OCI-M1 (cell line): ENCODE data around the gene XPNPEP2.

Experiments used
- DNase-seq: peaks from one replicate; lab custom pipeline; 2025; lab: John Stamatoyannopoulos, UW

Gene XPNPEP2

DNA sequence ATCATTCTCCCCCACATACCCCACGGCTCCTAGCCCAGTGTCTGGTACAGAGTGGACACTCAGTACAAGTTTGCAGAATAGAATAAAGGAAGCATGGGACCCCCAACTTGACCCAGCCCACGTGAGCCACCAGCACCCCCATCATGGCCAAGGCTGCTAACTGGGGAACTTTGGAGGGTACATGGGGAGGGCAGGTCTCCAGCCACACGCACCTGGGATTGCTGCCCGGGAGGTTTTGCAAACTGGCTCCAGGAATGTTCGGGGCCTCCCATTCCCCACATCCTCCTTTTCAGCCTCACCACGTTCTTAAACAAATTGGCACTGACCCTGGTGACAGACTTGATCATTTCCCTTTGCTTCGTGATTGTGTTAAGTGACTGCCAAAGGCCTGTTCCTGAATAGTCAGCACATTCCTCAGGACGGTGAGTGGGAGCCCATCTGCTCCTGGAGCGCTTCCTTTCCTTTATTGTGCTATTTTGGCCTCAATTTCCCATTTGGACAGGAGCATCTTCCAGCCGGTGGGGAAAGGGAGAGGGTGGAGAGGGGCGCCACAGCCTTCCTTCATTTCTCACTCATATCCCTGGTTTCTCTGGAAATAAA, 18.7 kb upstream of the XPNPEP2 start:
- no peak for DNase-seq

DNA sequence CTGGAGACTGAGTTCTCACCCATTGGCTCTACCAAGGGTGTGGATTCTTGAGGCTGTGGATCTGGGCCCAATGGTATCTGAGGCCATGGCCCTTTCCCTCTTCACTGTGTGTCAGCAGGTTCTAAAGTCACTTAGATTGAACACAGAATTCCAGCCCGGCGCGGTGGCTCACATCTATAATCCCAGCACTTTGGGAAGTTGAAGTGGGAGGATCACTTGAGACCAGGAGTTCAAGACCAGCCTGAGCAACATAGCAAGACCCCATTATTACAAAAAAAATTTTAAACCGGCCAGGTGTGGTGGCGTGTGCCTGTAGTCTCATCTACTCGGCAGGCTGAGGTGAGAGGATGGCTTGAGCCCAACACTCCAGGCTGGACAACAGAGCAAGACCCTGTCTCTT, 18.0 kb upstream of the XPNPEP2 start:
- DNase-seq: no peak

DNA sequence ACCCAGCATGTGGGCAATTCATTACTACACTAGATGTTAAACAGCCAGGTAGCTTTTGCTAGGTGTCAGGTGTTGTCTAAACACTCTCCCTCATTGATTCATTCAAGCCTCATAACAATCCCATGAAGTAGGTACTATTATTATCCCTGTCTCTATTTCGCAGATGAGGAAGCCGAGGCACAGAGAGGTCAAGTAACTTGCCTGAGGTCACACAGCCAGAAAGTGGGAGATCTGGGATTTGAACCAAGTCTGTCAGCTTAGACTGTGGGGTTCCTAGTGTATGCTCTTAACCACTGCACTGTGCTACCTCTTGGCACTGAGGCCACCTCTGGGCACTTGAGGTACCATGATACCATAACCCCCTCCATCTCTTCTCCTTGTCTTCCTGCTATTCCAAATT, 17.4 kb upstream of the XPNPEP2 start:
- DNase-seq: no peak

DNA sequence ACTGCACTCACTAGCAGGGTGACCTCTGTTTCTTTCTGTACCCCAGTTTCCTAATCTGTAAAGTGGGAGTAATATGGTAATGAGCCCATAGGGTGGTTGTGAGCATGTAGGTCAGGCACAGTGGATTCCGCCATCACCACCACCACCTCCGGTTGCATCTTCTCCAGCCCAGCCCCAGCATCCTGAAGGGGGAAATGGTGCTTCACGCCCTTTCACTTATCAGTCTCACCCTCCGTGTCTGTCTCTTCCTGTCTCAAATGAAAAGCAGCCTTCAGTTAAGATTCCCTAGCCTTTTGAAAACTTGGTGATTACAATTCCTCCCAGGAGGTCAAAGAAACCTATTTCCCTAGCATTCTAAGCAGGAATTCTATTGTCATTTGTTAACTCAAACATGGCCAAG, 16.9 kb upstream of the XPNPEP2 start:
- no peak for DNase-seq

DNA sequence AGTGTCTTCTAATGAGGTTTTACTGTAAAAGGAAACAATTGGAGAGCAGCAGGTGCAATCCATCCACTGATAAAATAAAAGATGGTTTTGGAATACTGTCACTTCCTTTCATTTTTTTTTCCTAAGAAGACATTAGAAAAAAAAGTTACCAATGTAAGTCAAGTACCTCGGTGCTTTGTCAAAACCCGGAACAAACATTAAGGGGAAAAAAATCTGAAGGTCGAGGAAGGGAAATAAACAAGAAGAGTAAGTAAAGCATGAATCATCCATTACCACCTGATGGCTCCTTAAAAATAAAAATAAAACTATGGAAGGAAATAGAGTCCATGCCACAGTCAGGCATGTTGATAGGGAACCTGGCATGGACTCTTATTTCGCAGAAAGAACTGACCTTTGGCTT, 15.3 kb upstream of the XPNPEP2 start:
- DNase-seq: no peak

DNA sequence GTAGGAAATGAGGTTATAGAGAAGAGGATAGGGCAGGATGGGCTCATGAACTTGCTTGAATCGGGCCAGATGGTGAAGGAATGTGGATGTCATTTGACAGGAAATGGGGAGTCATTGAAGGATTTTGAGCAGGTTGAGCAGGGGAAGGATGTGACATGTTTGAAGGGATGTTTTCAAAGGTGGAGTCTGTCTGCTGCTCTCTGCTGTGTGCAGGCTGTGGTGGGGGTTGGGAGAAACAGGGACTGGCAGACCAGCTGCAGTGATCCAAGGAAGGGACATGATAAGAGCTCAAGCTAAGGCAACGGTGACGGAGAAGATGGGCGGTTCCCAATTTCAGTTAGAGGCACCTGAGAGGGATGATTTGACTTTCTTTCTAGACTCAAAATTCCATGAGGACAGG, 14.0 kb upstream of the XPNPEP2 start:
- DNase-seq: no peak

DNA sequence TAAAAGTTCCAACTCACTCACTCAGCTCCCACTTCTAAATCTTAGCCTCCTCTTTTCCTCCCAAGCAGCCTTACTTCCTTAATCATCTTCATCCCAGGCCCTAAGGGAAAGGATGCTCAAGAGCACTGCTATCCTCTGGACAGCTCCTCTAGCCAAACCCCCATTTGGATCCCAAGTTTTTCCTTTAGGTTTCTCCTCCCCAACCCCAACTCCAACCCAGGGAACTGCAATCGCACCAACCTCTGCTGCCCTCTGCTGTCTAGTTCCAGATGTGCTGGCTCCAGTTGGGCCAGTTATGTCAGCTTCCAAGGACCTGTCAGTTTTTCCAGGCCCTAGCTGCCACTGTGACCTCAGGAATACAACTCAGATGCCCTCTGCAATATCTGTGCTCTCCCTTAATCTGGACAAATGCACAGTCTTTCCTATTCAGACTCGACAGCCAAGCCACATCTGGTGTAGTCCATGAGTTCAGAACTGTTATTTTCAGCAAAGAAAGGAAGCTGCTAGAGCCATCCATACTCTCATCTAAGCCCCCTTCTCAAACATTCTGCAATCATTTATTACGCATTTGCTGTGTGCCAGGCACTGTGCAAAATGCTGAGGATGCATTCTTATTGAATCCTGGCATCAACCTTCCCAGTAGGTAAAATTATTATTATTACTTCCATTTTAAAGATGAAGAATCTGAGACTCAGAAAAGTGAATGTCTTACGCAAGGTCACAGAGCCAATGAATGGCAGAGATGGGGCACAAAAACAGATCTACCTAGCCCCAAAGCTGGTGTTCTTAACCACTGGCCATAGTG, 12.3 kb upstream of the XPNPEP2 start:
- DNase-seq: peak; percentile 55

DNA sequence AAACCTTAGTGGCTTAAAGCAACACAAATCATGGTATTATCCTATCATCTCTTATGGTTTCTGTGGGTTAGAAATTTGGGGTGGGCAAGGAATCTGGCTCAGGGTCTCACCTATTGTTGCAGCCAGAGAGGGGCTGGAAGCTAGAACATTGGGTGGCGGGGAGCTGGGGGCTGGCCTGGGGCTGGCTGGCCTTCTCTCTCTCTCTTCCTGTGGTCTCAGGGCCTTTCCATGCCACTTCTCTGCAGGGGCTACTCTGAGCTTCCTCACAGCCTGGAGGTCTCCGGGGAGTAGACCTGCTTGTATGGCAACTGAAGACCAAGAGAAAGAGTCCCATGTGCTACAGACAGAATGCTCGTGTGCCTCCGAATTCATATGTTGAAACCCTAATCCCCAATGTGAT, 10.7 kb upstream of the XPNPEP2 start:
- DNase-seq: no peak

DNA sequence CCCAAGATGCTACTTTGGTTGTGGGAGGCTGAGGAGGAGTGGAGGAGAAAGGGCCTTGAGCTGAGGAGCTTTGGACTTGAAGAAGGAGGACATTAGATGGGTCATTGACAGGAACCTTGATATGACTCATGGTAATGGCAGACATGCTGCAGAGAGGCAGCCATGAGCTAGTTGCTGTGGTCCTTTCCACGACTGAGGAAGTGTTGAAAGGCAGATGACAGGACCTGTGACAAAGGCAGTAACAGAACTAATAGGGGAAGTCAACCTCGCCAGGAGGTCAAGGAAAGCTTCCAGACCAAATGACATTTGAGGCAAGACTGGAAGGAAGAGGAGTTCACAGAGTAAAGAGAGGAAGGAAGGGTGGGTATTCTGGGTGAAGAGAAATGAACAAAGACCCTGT, 7.6 kb upstream of the XPNPEP2 start:
- DNase-seq: no peak

DNA sequence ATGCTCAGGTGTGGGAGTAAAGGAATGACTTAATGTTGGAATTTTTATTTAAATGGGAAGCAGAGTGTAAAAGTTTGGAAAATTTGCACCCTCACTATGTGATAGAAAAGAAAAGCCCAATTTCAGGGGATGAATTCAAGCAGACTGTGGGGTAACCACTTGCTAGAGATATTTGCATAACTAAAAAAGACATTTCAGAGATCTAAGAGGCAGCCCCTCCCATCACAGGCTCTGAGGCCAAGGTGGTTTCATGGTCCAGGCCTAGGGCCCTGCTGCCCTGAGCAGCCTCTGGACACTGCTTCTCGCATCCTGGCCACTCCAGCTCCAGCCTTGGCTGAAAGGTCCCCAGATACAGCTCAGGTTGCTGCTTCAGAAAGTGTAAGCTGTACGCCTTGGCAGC, 5.9 kb upstream of the XPNPEP2 start:
- DNase-seq: no peak

DNA sequence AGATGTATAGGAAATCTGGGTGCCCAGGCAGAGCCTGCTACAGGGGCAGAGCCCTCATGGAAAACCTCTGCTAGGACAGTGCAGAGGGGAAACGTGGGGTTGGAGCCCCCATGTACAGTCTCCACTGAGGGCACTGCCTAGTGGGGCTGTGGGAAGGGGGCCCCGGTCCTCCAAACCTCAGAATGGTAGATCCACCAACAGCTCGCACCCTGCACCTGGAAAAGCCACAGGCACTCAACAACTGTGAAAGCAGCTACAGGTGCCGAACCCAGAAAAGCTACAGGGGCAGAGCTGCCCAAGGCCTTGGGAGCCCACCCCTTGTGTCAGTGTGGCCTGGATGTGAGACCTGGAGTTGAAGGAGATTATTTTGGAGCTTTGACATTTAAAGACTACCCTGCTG, 5.4 kb upstream of the XPNPEP2 start:
- DNase-seq: no peak

DNA sequence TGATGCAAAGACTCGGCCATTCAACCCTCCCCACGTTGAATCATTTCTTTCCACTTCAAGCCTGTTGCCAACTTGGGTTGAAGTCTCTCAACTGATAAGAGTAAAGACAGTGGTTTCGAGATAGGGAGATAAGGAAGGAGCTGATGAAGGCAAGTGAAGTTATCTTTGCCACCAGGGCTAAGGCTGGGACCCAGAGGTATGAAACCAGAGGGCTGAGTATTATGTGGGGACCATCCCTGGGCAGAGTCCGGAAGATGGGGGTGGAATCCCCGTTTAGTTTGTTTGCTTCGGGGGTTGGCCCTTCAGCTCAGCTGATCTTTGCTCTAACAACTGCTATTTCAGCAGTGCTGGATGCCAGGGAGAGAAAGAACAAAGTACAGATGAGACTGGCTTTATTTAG, 2.3 kb upstream of the XPNPEP2 start:
- peak; percentile 21 for DNase-seq

DNA sequence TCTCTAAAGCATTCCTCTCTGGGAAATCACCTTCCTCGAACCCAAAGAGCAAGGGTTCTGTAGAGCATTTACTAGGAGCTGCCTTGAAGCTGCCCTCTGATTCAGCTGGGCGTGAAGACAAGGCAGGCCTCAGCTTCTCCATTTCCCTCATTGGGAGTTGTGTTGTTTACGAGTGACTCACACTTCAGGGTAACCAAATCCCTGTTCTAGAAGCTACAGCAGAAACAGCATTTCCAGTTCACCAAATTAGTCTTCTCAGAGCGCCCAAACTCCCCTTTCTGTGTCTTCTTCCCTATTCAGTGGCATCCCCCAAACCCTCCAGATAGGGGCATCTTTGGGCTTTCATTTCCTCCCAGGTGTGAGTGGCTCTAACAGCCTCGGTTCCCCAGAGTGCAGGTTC, 863 bp upstream of the XPNPEP2 start:
- DNase-seq: no peak

DNA sequence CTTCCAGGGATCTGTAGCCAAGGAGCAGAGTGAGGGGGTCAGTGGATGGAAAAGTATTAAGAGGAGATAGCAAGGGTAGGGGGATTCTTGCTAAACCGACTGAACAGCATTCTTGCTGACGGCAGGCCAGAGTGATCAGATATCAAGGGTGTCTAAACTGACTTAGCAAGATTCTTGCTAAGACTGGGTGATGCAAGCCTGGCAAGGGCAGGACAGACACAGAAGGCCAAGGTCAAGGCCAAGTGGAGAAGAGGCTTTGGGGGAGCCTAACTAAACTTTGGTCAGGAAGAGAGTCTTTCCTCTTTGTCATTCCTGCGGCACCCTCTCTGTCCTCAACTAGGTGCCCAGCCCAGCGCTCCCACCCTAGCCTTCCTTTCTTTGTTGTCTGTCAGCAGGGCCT, 799 bp downstream of the XPNPEP2 start:
- peak; percentile 16 for DNase-seq

DNA sequence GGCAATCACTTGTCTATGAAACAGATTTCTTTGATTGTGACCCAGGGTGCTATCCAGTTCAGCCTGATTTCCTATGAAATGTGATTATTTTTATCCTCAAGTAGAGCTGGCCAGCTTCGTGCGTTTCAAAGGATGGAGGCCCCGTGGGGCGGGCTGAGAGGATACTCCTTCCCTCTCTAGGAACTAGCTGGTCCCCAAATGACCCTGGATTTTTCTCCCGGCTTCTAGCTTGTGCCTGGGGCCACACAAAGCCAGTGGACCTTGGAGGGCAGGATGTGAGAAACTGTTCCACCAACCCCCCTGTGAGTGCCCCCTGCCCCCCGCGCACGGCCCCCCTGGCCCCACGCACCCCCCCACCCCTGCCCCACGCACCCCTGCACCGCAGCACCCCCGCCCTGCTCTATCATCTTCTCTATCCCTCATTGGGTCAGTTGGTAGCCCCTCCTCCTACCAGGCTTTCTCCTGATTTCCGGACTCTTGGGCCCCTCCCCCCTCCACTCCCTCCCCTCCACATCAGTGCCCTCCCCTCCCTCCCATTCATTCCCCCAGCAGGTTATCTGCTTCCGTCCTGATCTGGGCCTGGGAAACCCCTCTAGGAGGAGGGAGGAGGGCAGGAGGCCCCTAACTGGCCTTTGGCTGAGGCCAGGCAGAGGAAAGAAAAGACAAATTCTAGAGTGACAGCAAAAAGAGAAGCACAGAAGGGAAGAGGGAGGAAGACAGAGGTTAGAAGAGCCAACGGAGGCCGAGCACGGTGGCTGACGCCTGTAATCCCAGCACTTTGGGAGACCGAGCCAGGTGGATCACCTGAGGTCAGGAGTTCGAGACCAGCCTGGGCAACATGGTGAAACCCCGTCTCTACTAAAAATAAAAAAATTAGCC, 3.3 kb downstream of the XPNPEP2 start:
- DNase-seq: peak; percentile 81

DNA sequence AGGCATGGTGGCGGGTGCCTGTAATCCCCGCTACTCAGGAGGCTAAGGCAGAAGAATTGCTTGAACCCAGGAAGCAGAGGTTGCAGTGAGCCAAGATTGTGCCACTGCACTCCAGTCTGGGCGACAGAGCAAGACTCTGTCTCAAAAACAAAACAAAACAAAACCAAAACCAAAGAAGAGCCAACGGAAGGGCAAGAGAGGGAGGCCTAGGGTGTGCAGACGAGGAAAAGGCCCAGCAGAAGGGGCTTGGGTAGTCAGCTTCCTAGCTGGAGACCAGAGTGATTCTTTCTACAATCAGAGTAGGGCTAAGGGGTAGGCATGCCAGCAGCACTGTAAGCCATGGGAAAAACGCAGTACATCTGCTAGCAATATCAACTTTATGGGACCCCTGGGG, 4.0 kb downstream of the XPNPEP2 start:
- DNase-seq: peak; percentile 2

DNA sequence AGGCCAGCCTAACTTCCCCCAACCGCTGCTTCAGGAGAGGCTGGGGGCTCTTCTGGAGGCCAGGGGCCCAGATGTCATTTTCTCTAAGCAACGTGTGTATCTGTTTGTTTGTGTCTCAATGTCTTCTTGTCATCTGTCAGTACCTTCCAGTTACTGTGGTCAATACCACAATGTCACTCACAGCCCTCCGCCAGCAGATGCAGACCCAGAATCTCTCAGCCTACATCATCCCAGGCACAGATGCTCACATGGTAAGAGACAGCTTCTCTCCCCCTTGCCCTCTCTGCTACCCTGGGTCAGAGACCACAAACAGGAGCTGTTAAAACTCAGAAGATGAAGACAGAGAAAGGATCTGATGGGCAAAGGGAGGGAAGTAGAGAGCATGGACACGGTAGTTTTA, 5.0 kb downstream of the XPNPEP2 start:
- DNase-seq: no peak

DNA sequence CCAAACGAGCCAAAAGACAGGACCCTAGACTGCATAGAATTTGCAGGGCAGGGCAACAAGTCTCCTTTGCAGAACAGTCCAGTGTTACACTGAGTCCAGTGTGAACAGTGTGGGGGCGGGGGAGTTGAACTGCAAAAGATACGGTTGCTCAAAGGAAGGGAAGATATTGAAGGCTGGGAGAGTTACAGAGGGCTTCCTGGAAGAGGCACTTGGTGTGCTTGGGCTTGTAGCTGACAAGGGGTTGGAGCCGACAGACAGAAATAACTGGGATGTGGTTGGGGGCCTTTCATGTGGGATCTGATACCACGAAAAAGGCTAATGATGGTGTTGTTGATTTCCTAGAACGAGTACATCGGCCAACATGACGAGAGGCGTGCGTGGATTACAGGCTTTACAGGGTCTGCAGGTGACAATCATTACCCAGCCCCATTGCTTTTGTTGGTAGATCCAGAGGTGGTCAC, 6.1 kb downstream of the XPNPEP2 start:
- peak; percentile 52 for DNase-seq

DNA sequence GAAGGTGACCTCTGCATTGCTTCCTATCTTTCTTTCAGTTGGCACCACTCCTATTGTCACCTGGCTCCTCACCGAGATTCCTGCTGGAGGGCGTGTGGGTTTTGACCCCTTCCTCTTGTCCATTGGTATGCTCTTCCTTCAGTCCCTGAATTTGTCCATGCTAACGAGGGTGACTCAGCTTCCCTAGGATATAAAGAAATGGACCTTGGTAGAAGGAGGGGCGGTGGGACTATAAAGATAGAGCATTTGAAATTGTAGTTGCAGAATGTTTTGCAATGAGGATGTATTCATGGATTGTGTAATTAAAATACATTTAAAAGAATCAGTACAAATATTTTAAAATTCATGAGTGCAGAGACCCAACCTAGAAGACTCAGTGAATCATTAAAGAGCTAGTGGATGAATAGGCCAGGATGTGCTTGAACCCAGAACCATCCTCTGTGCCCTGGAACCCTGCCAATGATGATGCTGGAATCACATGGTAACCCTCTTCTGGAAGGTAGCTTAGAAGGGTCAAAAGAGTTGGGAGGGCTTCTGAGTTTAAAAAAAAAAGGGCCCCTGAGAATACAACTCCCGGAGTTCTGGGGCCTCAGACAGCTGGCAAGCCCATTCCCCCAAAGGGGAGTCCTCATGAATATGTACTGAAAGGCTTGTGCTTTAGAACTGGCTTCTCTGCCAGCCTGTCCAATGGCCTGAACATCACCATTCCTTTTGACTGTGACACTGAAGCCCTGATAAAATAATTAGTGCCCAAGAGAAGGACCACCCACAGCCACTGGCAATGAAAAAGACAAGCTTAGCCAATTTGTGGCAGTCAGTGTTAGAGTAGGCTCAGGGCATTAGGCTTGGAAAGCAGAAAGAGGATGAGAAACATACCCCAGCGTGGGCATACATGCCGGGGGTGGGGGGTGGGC, 8.0 kb downstream of the XPNPEP2 start:
- DNase-seq: no peak

DNA sequence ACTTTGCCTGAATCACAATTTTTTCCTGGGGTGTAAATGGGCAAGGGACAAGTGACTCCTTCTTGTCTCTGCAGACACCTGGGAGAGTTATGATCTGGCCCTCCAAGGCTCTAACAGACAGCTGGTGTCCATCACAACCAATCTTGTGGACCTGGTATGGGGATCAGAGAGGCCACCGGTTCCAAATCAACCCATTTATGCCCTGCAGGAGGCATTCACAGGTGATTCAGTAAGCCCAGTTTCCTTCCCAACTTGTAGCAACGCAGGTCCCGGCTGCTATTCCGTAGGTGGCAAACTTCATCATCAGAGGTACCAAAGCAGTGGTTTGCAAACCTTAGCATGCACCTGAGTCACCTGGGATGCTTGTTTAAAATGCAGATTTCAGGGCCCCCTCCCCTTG, 8.8 kb downstream of the XPNPEP2 start:
- DNase-seq: no peak

DNA sequence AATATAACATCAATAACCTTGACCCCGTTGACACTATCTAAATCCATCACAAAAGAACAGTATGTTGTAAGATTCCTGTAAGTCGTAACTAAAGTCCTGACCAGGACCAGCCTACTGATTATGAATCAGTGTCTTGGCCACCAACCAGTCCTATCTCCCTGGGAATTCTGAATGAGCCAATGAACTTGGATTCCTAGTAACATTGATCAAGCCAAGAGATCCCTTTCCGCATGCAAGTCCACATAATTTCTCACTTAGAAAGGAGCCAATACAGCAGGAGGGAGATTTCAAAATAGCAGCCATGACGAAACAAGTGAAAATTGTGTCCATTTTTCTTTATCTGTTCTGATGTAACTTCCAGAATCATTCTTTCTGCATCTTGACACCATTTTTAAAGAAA, 9.5 kb downstream of the XPNPEP2 start:
- no peak for DNase-seq

DNA sequence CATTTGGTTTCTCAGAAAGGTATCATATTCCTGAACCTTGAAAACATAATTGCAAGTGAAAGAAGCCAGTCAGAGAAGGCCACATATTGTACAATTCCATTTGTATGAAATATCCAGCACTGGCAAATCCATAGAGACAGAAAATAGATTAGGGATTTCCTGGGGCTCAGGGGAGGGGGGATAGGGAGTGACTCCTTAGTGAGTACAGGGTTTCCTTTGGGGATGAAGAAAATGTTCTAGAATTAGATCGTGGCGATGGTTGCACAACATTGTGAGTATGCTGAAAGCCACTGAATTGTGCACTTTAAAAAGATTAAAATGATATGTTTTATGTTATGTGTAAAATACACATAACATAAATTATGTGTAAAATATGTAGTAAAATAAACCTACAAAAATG, 10.3 kb downstream of the XPNPEP2 start:
- DNase-seq: no peak
